Endodermal cell (in vitro differentiated cells): ENCODE data around the gene GATAD2B. TPM values are rescaled to one million over a fixed set of nuclear protein-coding genes. Genes with fewer than 3 reads are reported as not detected.
A peak's percentile ranks its signal among the peaks of the same experiment; 100 is the strongest.

Source experiments
- DNase-seq: peaks from one replicate; pipeline ENCODE4 v3.0.0-alpha.2; 2017
- H3K27ac ChIP-seq: 2 replicates; pipeline ENCODE4 v1.5.1; 2013; ENCODE audit warnings: mild to moderate bottlenecking, low read depth, low read length, moderate library complexity
- H3K27me3 ChIP-seq: 2 replicates; pipeline ENCODE4 v1.6.1; 2013; ENCODE audit warnings: mild to moderate bottlenecking, low read length, moderate library complexity; ENCODE audit not compliant: insufficient read depth, control insufficient read depth, poor library complexity, severe bottlenecking
- H3K36me3 ChIP-seq: 2 replicates; pipeline ENCODE4 v1.7.0; 2013; ENCODE audit warnings: mild to moderate bottlenecking, low read length, moderate library complexity; ENCODE audit not compliant: control insufficient read depth, insufficient read depth
- H3K4me1 ChIP-seq: one replicate; pipeline ENCODE4 v1.7.0; 2013; ENCODE audit warnings: low read length; ENCODE audit not compliant: control insufficient read depth, insufficient read depth
- H3K4me3 ChIP-seq: 2 replicates; pipeline ENCODE4 v1.5.1; 2013; ENCODE audit warnings: mild to moderate bottlenecking, low read length, moderate library complexity
- H3K9ac ChIP-seq: 2 replicates; pipeline ENCODE4 v1.6.1; 2013; ENCODE audit warnings: mild to moderate bottlenecking, low read length, moderate library complexity; ENCODE audit not compliant: poor library complexity, severe bottlenecking; ENCODE audit errors: extremely low read depth
- H3K9me3 ChIP-seq: 2 replicates; pipeline ENCODE4 v1.6.1; 2013; ENCODE audit warnings: mild to moderate bottlenecking, low read length, moderate library complexity; ENCODE audit not compliant: control insufficient read depth
- H3K27ac Mint-ChIP-seq: 2 replicates; pipeline ENCODE4 v1.8.0; 2020; ENCODE audit warnings: mixed read lengths
- H3K27me3 Mint-ChIP-seq: 2 replicates; pipeline ENCODE4 v1.8.0; 2021; ENCODE audit warnings: mild to moderate bottlenecking, mixed read lengths; ENCODE audit not compliant: insufficient read depth
- H3K36me3 Mint-ChIP-seq: 2 replicates; pipeline ENCODE4 v1.8.0; 2020; ENCODE audit warnings: low read depth, mixed read lengths
- H3K4me1 Mint-ChIP-seq: 2 replicates; pipeline ENCODE4 v1.8.0; 2020; ENCODE audit warnings: mixed read lengths
- H3K4me3 Mint-ChIP-seq: 2 replicates; pipeline ENCODE4 v1.8.0; 2020; ENCODE audit warnings: mild to moderate bottlenecking, moderate library complexity, mixed read lengths
- H3K9me3 Mint-ChIP-seq: 2 replicates; pipeline ENCODE4 v1.8.0; 2020; ENCODE audit warnings: mild to moderate bottlenecking, mixed read lengths
- CTCF ChIP-seq: fragments of 200-600 bp; sonication (generic); conservative IDR thresholded peaks from 2 replicates; pipeline ENCODE4 v1.5.0; 2021; ENCODE audit warnings: antibody characterized with exemption, mild to moderate bottlenecking
- WGBS, 2 experiments: methylation state at CpG; one replicate each; pipeline versions ENCODE4 v1.1.5 to v1.1.7; 2013; ENCODE audit warnings: missing lambda C conversion rate in 2 of 2, mixed read lengths in 1 of 2; ENCODE audit not compliant: insufficient coverage in 1 of 2, insufficient read length in 1 of 2; 5-methylcytosine and 5-hydroxymethylcytosine counted together
- total RNA-seq, 2 donors: library from RNA; stranded (reverse); fragmentation: NEBNext Ultra II Directional in 1 of 2; extraction: Animal tissue kit (Norgen Biotek cat#: 25700) in 1 of 2; gene quantifications; 2 replicates in 1 of 2; 3 replicates in 1 of 2; pipeline ENCODE4 v1.2.1, GENCODE V29; 2021

Gene GATAD2B
- total RNA-seq, 2 donors from 2014 or later: 45.2 to 51.2 TPM

- peak overlapping the region; percentile 41 for H3K27ac ChIP-seq
- peaks cover 45% of the 10 kb centered on the region for H3K36me3 ChIP-seq
- TF ChIP-seq CTCF: no peak
- peak overlapping the region; percentile 92 for H3K4me3 ChIP-seq
- no peaks in the 10 kb centered on the region for H3K4me1 ChIP-seq
- H3K4me3 Mint-ChIP-seq: peak overlapping the region; percentile 78
- peak overlapping the region; percentile 62 for H3K9ac ChIP-seq
- no peaks in the 10 kb centered on the region for H3K27me3 Mint-ChIP-seq
- H3K9me3 ChIP-seq: no peaks in the 10 kb centered on the region
- no peaks in the 10 kb centered on the region for H3K9me3 Mint-ChIP-seq
- WGBS, 2 experiments: 0% methylated on average over 95 of the region's 95 CpGs; no CpG with 5 or more reads in 1 of the 2 experiments
- peaks cover 35% of the 10 kb centered on the region for H3K36me3 Mint-ChIP-seq
- DNase-seq: peak; percentile 83
- peaks cover 4% of the 10 kb centered on the region for H3K4me1 Mint-ChIP-seq
- H3K27me3 ChIP-seq: no peaks in the 10 kb centered on the region
- peak overlapping the region; percentile 70 for H3K27ac Mint-ChIP-seq
Measured at GRCh38 chr1:153945795-153946621, 23.2 kb upstream of the GATAD2B start.

- H3K9ac ChIP-seq: peak overlapping the region; percentile 62
- Mint-ChIP-seq H3K27ac (peak overlapping the region; percentile 70), H3K4me1 (peaks cover 4% of the 10 kb centered on the region)
Measured at GRCh38 chr1:153945131-153945794, 22.5 kb upstream of the GATAD2B start.

GRCh38 chr1:153944827-153945117, 22.0 kb upstream of the GATAD2B start:
- H3K9ac ChIP-seq: no peak overlapping the region
- TF ChIP-seq CTCF: no peak
- DNase-seq: no peak
- Mint-ChIP-seq H3K27me3 (no peaks in the 10 kb centered on the region), H3K36me3 (peaks cover 35% of the 10 kb centered on the region), H3K4me1 (peaks cover 4% of the 10 kb centered on the region), H3K4me3 (peak overlapping the region; percentile 78), H3K27ac (peak overlapping the region; percentile 52), H3K9me3 (no peaks in the 10 kb centered on the region)
- H3K36me3 ChIP-seq: peaks cover 38% of the 10 kb centered on the region
- no peak overlapping the region for H3K27ac ChIP-seq
- no peaks in the 10 kb centered on the region for H3K27me3 ChIP-seq
- 75 to 96% methylated on average over 1 to 3 of the region's 3 CpGs for WGBS, 2 experiments
- no peaks in the 10 kb centered on the region for H3K9me3 ChIP-seq
- H3K4me3 ChIP-seq: peak overlapping the region; percentile 92
- no peaks in the 10 kb centered on the region for H3K4me1 ChIP-seq

More at GRCh38 chr1:153945131-153945794, 22.5 kb upstream of the GATAD2B start:
- Histone ChIP-seq H3K4me1 (no peaks in the 10 kb centered on the region), H3K4me3 (peak overlapping the region; percentile 92), H3K27ac (no peak overlapping the region), H3K9me3 (no peaks in the 10 kb centered on the region), H3K36me3 (peaks cover 40% of the 10 kb centered on the region), H3K27me3 (no peaks in the 10 kb centered on the region)
- H3K9me3 Mint-ChIP-seq: no peaks in the 10 kb centered on the region
- WGBS, 2 experiments: 61 to 68% methylated on average over 6 to 12 of the region's 12 CpGs
- no peak for DNase-seq
- no peaks in the 10 kb centered on the region for H3K27me3 Mint-ChIP-seq
- no peak for TF ChIP-seq CTCF
- H3K36me3 Mint-ChIP-seq: peaks cover 33% of the 10 kb centered on the region
- peak overlapping the region; percentile 78 for H3K4me3 Mint-ChIP-seq
